ENCODE measurements around the gene ADAMTS3.

GRCh38 chr4:72286910-72287309 is 282.1 kb downstream of the ADAMTS3 start:
- TF ChIP-seq REST (IDR thresholded peaks at IDR 0.05; ENCODE audit: low read depth), result no peak
- no peak for TF ChIP-seq CREB1 (IDR thresholded peaks at IDR 0.05; ENCODE audit: low read depth)
- TF ChIP-seq RAD21 (IDR thresholded peaks at IDR 0.05; ENCODE audit: low read depth), result no peak
- TF ChIP-seq EGR1 (IDR thresholded peaks at IDR 0.05), result no peak
- no peak for TF ChIP-seq EP300 (IDR thresholded peaks at IDR 0.05; ENCODE audit: borderline replicate concordance)
- no peak for TF ChIP-seq MAX (IDR thresholded peaks at IDR 0.05)
- TF ChIP-seq TAF1 (IDR thresholded peaks at IDR 0.05; ENCODE audit: low read depth), result no peak
- TF ChIP-seq TCF12 (IDR thresholded peaks at IDR 0.05; ENCODE audit: low read depth), result no peak
- TF ChIP-seq ZBTB7A (IDR thresholded peaks at IDR 0.05; ENCODE audit: low read depth), result no peak
- TF ChIP-seq YY1 (IDR thresholded peaks at IDR 0.05; ENCODE audit: low read depth), result no peak
- TF ChIP-seq TEAD4 (IDR thresholded peaks at IDR 0.05), result no peak
- TF ChIP-seq NFIC (IDR thresholded peaks at IDR 0.05), result no peak
- TF ChIP-seq CEBPB (IDR thresholded peaks at IDR 0.05), result no peak
- no peak for TF ChIP-seq FOXM1 (IDR thresholded peaks at IDR 0.05; ENCODE audit: borderline replicate concordance, low read depth)
